K562 (cell line): ENCODE measurements around the gene KDM4C. TPM values are rescaled to one million over a fixed set of nuclear protein-coding genes. Genes with fewer than 3 reads are reported as not detected.

ENCODE experiments used
- BRF1 ChIP-seq: IDR thresholded peaks from 3 replicates; pipeline ENCODE4 v1.6.1; 2011; ENCODE audit warnings: borderline replicate concordance, mild to moderate bottlenecking; ENCODE audit not compliant: insufficient read length; ENCODE audit errors: extremely low read depth
- FOSL1 ChIP-seq: fragments of 200-800 bp; sonication (Bioruptor generic); conservative IDR thresholded peaks from 2 replicates; pipeline ENCODE4 v1.6.1; 2016; ENCODE audit warnings: missing genetic modification characterization, missing compliant biosample characterization
- FOXA3 ChIP-seq, 2 experiments: fragments of 450-650 bp in 1 of 2; sonication (generic) in 1 of 2; formaldehyde crosslinking; IDR thresholded peaks in 1 of 2; conservative IDR thresholded peaks in 1 of 2; 2 replicates each; pipeline versions ENCODE4 v1.4.0 to v1.8.0; 2020 to 2022; ENCODE audit warnings: mild to moderate bottlenecking in 2 of 2, missing genetic modification reagents in 1 of 2
- KDM1A ChIP-seq, 2 experiments: fragments of 450-650 bp; IDR thresholded peaks; 2 replicates each; pipeline ENCODE4 v1.6.1; 2016; ENCODE audit warnings: mild to moderate bottlenecking in 2 of 2
- MAFK ChIP-seq: IDR thresholded peaks from 2 replicates; pipeline ENCODE4 v1.6.1; 2011; ENCODE audit warnings: low read length, improper control_type of control experiment
- NR1H2 ChIP-seq: sonication (generic); formaldehyde crosslinking; IDR thresholded peaks from 2 replicates; pipeline ENCODE4 v1.4.0; 2020; ENCODE audit warnings: mild to moderate bottlenecking, missing genetic modification reagents
- TCF7 ChIP-seq: sonication (generic); IDR thresholded peaks from 2 replicates; pipeline ENCODE4 v1.6.1; 2016; ENCODE audit warnings: antibody characterized with exemption, borderline replicate concordance
- XRCC3 ChIP-seq: fragments of 450-650 bp; IDR thresholded peaks from 2 replicates; pipeline ENCODE4 v1.6.1; 2017; ENCODE audit warnings: mild to moderate bottlenecking, moderate library complexity
- ZBTB17 ChIP-seq: fragments of 450-650 bp; formaldehyde crosslinking; IDR thresholded peaks from 2 replicates; pipeline ENCODE4 v1.4.0; 2020; ENCODE audit warnings: mild to moderate bottlenecking
- ZNF239 ChIP-seq: fragments of 250-450 bp; sonication (Bioruptor Pico); IDR thresholded peaks from 2 replicates; pipeline ENCODE4 v1.4.0; 2020; ENCODE audit warnings: mild to moderate bottlenecking
- polyA plus RNA-seq, 8 experiments: library from polyadenylated mRNA; depleted of rRNA in 4 of 8; stranded (reverse) in 5 of 8; unstranded in 3 of 8; fragments of >200 nt; fragmentation: Nextera tagmentation in 2 of 8; fragmentation: Illumina TruSeq in 1 of 8; extraction: Ambion mirVana in 2 of 8; extraction: Trizol in 1 of 8; gene quantifications; 2 replicates each; pipeline versions ENCODE4 v1.2.1 to v1.2.3, GENCODE V29; 2011 to 2014; ENCODE audit warnings: inconsistent platforms in 1 of 8, missing spikeins in 1 of 8
- total RNA-seq, 7 experiments: library from RNA; depleted of rRNA in 6 of 7; stranded (reverse); fragments of >200 nt in 6 of 7; fragmentation: Illumina TruSeq in 2 of 7; extraction: Trizol in 2 of 7; gene quantifications; 2 replicates each; pipeline versions ENCODE4 v1.2.1 to v1.2.3, GENCODE V29; 2011 to 2021; ENCODE audit warnings: low replicate concordance in 1 of 7
- TF ChIP-seq, protein P1 (sequence below), 3 experiments: IDR thresholded peaks in 2 of 3; conservative IDR thresholded peaks in 1 of 3; 2 replicates each; pipeline ENCODE4 v1.5.1; 2011 to 2012; ENCODE audit warnings: low read length in 3 of 3, mild to moderate bottlenecking in 3 of 3, control low read depth in 2 of 3, improper control_type of control experiment in 1 of 3, inconsistent platforms in 1 of 3, low read depth in 1 of 3, mixed read lengths in 1 of 3, moderate library complexity in 1 of 3; ENCODE audit not compliant: insufficient read depth in 2 of 3
- TF ChIP-seq, protein P2 (sequence below): sonication (generic); formaldehyde crosslinking; IDR thresholded peaks from 2 replicates; pipeline ENCODE4 v1.8.1; 2023; ENCODE audit warnings: mild to moderate bottlenecking, missing genetic modification reagents
- TF ChIP-seq, protein P3 (sequence below): fragments of 250-450 bp; sonication (Bioruptor Pico); IDR thresholded peaks from 2 replicates; pipeline ENCODE4 v1.5.0; 2021; ENCODE audit warnings: mild to moderate bottlenecking, moderate library complexity
- TF ChIP-seq, protein P4 (sequence below): fragments of 250-450 bp; sonication (Bioruptor Pico); IDR thresholded peaks from 2 replicates; pipeline ENCODE4 v1.9.0; 2021; ENCODE audit warnings: mild to moderate bottlenecking, inconsistent platforms
- TF ChIP-seq, protein P5 (sequence below): fragments of 450-650 bp; conservative IDR thresholded peaks from 2 replicates; pipeline ENCODE4 v1.6.1; 2016; ENCODE audit warnings: missing genetic modification characterization, low read depth, mild to moderate bottlenecking, control low read depth, missing compliant biosample characterization
- TF ChIP-seq, protein P6 (sequence below): fragments of 250-450 bp; sonication (Bioruptor Pico); IDR thresholded peaks from 2 replicates; pipeline ENCODE4 v1.4.0; 2020; ENCODE audit warnings: mild to moderate bottlenecking, moderate library complexity

KDM4C gene
- total and polyA plus RNA-seq, 9 of the 15 experiments (the other 6 are each of a cell fraction or from before 2014, with no cell fraction given), result 5.4 to 17.0 (median 12.6) TPM

DNA sequence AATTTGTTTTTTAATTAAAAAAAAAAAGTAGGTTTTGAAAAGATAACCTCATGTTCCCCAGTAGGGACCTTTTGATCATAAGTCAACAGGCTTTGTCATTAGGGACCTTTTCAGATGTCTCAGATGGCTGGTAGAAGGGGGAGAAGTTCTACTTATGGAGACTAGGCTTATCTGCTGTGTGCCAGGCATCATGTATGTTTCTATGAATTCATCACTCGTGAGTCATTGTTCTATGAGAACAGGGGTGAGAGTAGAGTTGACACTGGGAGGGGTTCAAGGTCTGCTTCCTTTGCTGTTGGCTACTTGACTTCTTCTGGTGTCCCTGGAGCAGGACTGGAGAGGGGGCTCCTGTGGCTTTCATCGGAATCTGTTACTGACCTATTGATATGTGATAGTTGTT, 138.8 kb downstream of the KDM4C start (continued):
- no peak for TF ChIP-seq FOXA3 (CRISPR knock-in tag; conservative IDR thresholded peaks at IDR 0.05 in 1 of 2, IDR thresholded peaks at IDR 0.05 in 1 of 2)
- TF ChIP-seq, protein P1, sequence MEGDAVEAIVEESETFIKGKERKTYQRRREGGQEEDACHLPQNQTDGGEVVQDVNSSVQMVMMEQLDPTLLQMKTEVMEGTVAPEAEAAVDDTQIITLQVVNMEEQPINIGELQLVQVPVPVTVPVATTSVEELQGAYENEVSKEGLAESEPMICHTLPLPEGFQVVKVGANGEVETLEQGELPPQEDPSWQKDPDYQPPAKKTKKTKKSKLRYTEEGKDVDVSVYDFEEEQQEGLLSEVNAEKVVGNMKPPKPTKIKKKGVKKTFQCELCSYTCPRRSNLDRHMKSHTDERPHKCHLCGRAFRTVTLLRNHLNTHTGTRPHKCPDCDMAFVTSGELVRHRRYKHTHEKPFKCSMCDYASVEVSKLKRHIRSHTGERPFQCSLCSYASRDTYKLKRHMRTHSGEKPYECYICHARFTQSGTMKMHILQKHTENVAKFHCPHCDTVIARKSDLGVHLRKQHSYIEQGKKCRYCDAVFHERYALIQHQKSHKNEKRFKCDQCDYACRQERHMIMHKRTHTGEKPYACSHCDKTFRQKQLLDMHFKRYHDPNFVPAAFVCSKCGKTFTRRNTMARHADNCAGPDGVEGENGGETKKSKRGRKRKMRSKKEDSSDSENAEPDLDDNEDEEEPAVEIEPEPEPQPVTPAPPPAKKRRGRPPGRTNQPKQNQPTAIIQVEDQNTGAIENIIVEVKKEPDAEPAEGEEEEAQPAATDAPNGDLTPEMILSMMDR (IDR thresholded peaks at IDR 0.05 in 2 of 3, conservative IDR thresholded peaks at IDR 0.05 in 1 of 3; ENCODE audit: insufficient read depth in 2 of 3, low read depth in 1 of 3, low read length in 3 of 3), result no peak
- TF ChIP-seq TCF7, result no peak
- TF ChIP-seq, protein P2, sequence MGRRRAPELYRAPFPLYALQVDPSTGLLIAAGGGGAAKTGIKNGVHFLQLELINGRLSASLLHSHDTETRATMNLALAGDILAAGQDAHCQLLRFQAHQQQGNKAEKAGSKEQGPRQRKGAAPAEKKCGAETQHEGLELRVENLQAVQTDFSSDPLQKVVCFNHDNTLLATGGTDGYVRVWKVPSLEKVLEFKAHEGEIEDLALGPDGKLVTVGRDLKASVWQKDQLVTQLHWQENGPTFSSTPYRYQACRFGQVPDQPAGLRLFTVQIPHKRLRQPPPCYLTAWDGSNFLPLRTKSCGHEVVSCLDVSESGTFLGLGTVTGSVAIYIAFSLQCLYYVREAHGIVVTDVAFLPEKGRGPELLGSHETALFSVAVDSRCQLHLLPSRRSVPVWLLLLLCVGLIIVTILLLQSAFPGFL, result no peak
- TF ChIP-seq BRF1, result no peak
- TF ChIP-seq, protein P3, sequence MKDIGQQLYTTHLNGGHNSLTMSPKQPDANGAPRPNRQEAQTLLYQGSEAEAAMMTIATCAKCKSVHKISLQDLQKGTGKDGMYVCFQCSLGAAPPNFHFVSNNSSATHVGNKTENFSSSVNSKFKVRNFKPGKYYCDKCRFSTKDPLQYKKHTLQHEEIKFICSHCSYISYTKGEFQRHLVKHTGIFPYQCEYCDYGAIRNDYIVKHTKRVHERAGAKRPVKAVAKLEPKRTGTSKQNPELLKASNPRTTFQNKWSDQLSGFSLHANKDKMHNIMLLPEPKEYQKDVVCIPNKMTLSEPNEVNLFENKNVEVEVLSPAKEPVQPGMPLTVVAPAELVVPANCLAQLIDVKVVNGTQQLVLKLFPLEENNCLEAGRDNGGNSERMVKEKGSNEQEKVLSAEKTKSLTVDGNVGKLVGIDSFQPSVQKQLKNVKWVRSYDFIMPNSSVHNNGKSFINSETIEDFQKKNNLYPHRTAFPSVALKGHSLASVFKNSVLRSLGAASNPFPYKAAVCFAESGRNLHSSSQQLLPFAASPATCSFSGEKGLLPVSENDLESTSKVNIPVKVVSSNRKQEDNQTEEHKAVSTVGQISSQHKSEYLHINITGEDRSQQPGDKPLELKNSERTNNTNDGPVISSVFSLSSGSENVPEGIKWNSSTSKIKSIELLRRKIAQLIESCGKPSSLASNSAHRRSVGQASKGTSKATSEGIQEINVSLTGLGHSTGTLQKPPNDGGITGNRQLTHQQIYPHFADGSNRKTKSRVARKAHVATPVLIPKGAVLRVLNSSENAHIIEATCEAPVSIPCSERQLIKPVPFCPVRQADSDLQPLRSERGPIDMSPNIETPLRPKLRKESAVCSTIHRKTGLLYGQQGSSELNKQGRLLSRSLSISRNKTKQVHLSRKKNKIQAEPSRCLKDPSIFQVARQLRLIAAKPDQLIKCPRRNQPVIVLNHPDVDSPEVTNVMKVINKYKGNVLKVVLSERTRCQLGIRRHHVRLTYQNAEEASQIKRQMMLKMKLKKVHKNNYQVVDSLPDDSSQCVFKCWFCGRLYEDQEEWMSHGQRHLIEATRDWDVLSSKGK (CRISPR knock-in tag), result no peak
- TF ChIP-seq NR1H2 (CRISPR knock-in tag), result no peak
- TF ChIP-seq, protein P4, sequence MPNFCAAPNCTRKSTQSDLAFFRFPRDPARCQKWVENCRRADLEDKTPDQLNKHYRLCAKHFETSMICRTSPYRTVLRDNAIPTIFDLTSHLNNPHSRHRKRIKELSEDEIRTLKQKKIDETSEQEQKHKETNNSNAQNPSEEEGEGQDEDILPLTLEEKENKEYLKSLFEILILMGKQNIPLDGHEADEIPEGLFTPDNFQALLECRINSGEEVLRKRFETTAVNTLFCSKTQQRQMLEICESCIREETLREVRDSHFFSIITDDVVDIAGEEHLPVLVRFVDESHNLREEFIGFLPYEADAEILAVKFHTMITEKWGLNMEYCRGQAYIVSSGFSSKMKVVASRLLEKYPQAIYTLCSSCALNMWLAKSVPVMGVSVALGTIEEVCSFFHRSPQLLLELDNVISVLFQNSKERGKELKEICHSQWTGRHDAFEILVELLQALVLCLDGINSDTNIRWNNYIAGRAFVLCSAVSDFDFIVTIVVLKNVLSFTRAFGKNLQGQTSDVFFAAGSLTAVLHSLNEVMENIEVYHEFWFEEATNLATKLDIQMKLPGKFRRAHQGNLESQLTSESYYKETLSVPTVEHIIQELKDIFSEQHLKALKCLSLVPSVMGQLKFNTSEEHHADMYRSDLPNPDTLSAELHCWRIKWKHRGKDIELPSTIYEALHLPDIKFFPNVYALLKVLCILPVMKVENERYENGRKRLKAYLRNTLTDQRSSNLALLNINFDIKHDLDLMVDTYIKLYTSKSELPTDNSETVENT (CRISPR knock-in tag), result no peak
- TF ChIP-seq ZBTB17 (CRISPR knock-in tag), result no peak
- no peak for TF ChIP-seq MAFK
- TF ChIP-seq, protein P5, sequence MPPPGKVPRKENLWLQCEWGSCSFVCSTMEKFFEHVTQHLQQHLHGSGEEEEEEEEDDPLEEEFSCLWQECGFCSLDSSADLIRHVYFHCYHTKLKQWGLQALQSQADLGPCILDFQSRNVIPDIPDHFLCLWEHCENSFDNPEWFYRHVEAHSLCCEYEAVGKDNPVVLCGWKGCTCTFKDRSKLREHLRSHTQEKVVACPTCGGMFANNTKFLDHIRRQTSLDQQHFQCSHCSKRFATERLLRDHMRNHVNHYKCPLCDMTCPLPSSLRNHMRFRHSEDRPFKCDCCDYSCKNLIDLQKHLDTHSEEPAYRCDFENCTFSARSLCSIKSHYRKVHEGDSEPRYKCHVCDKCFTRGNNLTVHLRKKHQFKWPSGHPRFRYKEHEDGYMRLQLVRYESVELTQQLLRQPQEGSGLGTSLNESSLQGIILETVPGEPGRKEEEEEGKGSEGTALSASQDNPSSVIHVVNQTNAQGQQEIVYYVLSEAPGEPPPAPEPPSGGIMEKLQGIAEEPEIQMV (tag), result no peak
- no peak for TF ChIP-seq KDM1A (IDR thresholded peaks at IDR 0.05)
- TF ChIP-seq, protein P6, sequence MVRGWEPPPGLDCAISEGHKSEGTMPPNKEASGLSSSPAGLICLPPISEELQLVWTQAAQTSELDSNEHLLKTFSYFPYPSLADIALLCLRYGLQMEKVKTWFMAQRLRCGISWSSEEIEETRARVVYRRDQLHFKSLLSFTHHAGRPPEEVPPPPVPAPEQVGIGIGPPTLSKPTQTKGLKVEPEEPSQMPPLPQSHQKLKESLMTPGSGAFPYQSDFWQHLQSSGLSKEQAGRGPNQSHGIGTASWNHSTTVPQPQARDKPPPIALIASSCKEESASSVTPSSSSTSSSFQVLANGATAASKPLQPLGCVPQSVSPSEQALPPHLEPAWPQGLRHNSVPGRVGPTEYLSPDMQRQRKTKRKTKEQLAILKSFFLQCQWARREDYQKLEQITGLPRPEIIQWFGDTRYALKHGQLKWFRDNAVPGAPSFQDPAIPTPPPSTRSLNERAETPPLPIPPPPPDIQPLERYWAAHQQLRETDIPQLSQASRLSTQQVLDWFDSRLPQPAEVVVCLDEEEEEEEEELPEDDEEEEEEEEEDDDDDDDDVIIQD (CRISPR knock-in tag), result no peak
- TF ChIP-seq FOSL1 (tag), result peak; percentile 89
- TF ChIP-seq XRCC3, result no peak
- no peak for TF ChIP-seq ZNF239 (CRISPR knock-in tag)
